Measurements from ENCODE around the gene PRKAA1.
"Not testable (repeated sequence)": the region's sequence is repeated elsewhere in the genome, so short reads cannot be mapped to it uniquely, and the experiment has no call there.

The PRKAA1 gene

DNA sequence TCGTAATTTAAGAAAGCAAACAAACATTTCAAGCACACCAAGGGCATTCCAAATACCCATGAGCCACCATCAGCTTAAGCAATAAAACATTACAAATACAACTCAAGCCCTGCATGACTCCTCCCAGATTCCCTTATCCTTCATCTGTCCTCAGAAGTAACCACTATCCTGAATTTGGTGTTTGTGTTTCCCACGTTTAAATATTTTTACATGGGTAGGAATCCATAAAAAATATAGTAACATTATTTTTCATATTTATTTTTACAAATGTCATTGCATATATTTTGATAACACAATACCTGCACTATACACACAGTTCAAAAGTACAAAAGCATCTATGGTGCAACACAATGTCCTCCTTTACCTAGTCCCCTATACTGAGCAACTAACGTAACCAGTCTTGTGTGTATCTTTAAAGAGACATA is 6.4 kb downstream of the PRKAA1 start:
- Histone ChIP-seq H3F3A (ENCODE audit: insufficient read depth) (peaks cover under 1% of the 10 kb centered on the region), H3K4me2 (ENCODE audit: low read depth, low read length, poor library complexity, severe bottlenecking) (peak overlapping the region; percentile 4), H4K20me1 (ENCODE audit: low read depth, low read length) (peaks cover 16% of the 10 kb centered on the region)

DNA sequence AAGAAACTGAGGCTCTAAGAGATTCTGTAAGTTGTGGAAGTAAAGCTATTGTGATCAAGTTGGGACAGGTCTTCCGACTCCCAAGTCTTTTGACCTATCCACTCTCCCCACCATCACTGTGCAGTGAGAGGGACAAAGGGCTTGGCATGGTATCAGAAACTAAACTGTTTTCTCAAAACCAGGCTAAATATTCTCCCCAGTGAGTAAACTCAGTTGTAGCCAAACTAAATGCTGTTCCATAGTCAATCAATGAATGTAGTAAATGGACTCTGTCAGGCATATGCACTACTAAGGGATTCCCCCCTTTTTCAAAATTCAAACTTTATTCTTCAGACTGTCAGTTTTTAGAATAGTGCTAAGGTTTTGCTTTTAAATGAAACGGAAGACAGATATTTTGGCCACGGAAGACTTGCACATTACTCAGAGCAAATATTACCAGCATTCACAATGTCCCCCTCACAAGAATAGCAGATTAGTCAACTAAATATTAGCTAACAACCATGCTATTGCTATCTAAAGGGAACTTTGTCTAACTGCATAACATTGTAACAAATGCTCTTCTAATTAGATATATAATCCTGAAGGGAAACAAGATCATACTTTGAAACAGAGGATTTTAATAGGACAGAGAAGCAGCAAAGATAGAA is 7.1 kb downstream of the PRKAA1 start:
- Histone ChIP-seq H4K20me1 (ENCODE audit: low read depth, low read length) (peaks cover 16% of the 10 kb centered on the region), H3K79me2 (ENCODE audit: insufficient read depth, low read length) (peaks cover 100% of the 10 kb centered on the region), H2AFZ (ENCODE audit: low read depth, low read length, severe bottlenecking) (no peak overlapping the region), H3K36me3 (ENCODE audit: low read length) (0 out of 2 replicates have a peak, but pooled peaks cover 4% of the 10 kb centered on the region), H3K4me2 (ENCODE audit: low read depth, low read length, poor library complexity, severe bottlenecking) (peak overlapping the region; percentile 4), H3K27ac (ENCODE audit: low read depth, low read length) (no peak overlapping the region), H3K27me3 (ENCODE audit: low read length) (no peaks in the 10 kb centered on the region), H3K9me3 (ENCODE audit: insufficient read depth, low read length) (no peaks in the 10 kb centered on the region), H3K4me3 (ENCODE audit: insufficient read depth, low read length, poor library complexity, severe bottlenecking) (no peak overlapping the region), H3K9ac (ENCODE audit: low read length) (no peak overlapping the region), H3F3A (ENCODE audit: insufficient read depth) (no peaks in the 10 kb centered on the region), H3K9me2 (replicated peaks; ENCODE audit: insufficient read depth, low read length) (no peaks in the 10 kb centered on the region)
- TF ChIP-seq, protein P1, sequence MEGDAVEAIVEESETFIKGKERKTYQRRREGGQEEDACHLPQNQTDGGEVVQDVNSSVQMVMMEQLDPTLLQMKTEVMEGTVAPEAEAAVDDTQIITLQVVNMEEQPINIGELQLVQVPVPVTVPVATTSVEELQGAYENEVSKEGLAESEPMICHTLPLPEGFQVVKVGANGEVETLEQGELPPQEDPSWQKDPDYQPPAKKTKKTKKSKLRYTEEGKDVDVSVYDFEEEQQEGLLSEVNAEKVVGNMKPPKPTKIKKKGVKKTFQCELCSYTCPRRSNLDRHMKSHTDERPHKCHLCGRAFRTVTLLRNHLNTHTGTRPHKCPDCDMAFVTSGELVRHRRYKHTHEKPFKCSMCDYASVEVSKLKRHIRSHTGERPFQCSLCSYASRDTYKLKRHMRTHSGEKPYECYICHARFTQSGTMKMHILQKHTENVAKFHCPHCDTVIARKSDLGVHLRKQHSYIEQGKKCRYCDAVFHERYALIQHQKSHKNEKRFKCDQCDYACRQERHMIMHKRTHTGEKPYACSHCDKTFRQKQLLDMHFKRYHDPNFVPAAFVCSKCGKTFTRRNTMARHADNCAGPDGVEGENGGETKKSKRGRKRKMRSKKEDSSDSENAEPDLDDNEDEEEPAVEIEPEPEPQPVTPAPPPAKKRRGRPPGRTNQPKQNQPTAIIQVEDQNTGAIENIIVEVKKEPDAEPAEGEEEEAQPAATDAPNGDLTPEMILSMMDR (IDR thresholded peaks at IDR 0.05; ENCODE audit: insufficient read depth, low read length, poor library complexity, severe bottlenecking) = no peak
- no peak for TF ChIP-seq EZH2phosphoT487 (conservative IDR thresholded peaks at IDR 0.05; ENCODE audit: low read length)

More for the DNA sequence above, 6.4 kb downstream of the PRKAA1 start:
- Histone ChIP-seq H3K27ac (ENCODE audit: low read depth, low read length) (no peak overlapping the region), H3K9me3 (ENCODE audit: insufficient read depth, low read length) (no peaks in the 10 kb centered on the region), H3K79me2 (ENCODE audit: insufficient read depth, low read length) (peaks cover 100% of the 10 kb centered on the region), H3K9ac (ENCODE audit: low read length) (no peak overlapping the region), H3K27me3 (ENCODE audit: low read length) (no peaks in the 10 kb centered on the region), H2AFZ (ENCODE audit: low read depth, low read length, severe bottlenecking) (no peak overlapping the region), H3K4me3 (ENCODE audit: insufficient read depth, low read length, poor library complexity, severe bottlenecking) (no peak overlapping the region), H3K36me3 (ENCODE audit: low read length) (0 out of 2 replicates have a peak, but pooled peaks cover 4% of the 10 kb centered on the region), H3K9me2 (replicated peaks; ENCODE audit: insufficient read depth, low read length) (no peaks in the 10 kb centered on the region)
- TF ChIP-seq, protein P1 (IDR thresholded peaks at IDR 0.05; ENCODE audit: insufficient read depth, low read length, poor library complexity, severe bottlenecking) = no peak
- no peak for TF ChIP-seq EZH2phosphoT487 (conservative IDR thresholded peaks at IDR 0.05; ENCODE audit: low read length)

DNA sequence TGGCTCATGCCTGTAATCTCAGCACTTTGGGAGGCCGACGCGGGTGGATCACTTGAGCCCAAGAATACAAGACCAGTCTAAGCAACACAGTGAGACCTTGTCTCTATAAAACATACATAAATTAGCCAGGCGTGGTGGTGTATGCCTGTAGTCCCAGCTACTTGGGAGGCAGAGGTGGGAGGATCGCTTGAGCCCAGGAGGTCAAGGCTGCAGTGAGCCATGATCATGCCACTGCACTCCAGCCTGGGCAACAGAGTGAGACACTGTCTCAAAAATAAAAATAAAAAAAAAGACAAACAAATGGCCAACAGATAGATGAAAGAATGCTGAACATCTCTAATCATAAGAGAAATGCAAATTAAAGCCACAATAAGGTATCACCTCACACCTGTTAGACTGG is 9.2 kb downstream of the PRKAA1 start:
- not testable (repeated sequence) for H3K9me3 ChIP-seq (ENCODE audit: insufficient read depth, low read length); H3F3A ChIP-seq (ENCODE audit: insufficient read depth); H2AFZ ChIP-seq (ENCODE audit: low read depth, low read length, severe bottlenecking); H3K9me2 ChIP-seq (replicated peaks; ENCODE audit: insufficient read depth, low read length); H3K27me3 ChIP-seq (ENCODE audit: low read length); H3K4me2 ChIP-seq (ENCODE audit: low read depth, low read length, poor library complexity, severe bottlenecking); H3K4me3 ChIP-seq (ENCODE audit: insufficient read depth, low read length, poor library complexity, severe bottlenecking); H3K27ac ChIP-seq (ENCODE audit: low read depth, low read length); H3K9ac ChIP-seq (ENCODE audit: low read length); H3K36me3 ChIP-seq (ENCODE audit: low read length)
- Histone ChIP-seq H3K79me2 (ENCODE audit: insufficient read depth, low read length) (peaks cover 100% of the 10 kb centered on the region), H4K20me1 (ENCODE audit: low read depth, low read length) (peaks cover 27% of the 10 kb centered on the region)

DNA sequence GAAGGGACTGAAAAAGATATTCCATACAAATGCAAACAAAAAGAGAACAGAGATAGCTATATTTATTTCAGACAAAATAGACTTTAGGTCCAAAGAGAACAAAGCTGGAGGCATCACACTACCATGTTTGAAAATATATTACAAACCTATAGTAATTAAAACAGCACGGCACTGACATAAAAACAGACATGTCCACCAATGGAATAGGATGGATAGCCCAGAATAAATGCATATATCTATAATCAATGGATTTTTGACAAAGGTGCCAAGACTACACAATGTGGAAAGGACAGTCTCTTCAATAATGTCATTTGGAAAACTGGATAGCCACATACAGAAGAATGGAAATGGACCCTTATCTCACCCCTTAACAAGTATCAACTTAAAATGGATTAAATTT is 10.2 kb downstream of the PRKAA1 start:
- Histone ChIP-seq H3K27ac (ENCODE audit: low read depth, low read length) (no peak overlapping the region), H3K79me2 (ENCODE audit: insufficient read depth, low read length) (peaks cover 100% of the 10 kb centered on the region), H3K9me2 (replicated peaks; ENCODE audit: insufficient read depth, low read length) (no peaks in the 10 kb centered on the region), H3K9me3 (ENCODE audit: insufficient read depth, low read length) (no peaks in the 10 kb centered on the region), H3F3A (ENCODE audit: insufficient read depth) (no peaks in the 10 kb centered on the region), H3K36me3 (ENCODE audit: low read length) (0 out of 2 replicates have a peak, but pooled peaks cover 4% of the 10 kb centered on the region), H3K27me3 (ENCODE audit: low read length) (no peaks in the 10 kb centered on the region), H4K20me1 (ENCODE audit: low read depth, low read length) (peaks cover 28% of the 10 kb centered on the region), H2AFZ (ENCODE audit: low read depth, low read length, severe bottlenecking) (no peak overlapping the region), H3K4me2 (ENCODE audit: low read depth, low read length, poor library complexity, severe bottlenecking) (no peak overlapping the region), H3K9ac (ENCODE audit: low read length) (no peak overlapping the region), H3K4me3 (ENCODE audit: insufficient read depth, low read length, poor library complexity, severe bottlenecking) (no peak overlapping the region)
- TF ChIP-seq, protein P1 (IDR thresholded peaks at IDR 0.05; ENCODE audit: insufficient read depth, low read length, poor library complexity, severe bottlenecking) = no peak
- no peak for TF ChIP-seq EZH2phosphoT487 (conservative IDR thresholded peaks at IDR 0.05; ENCODE audit: low read length)

DNA sequence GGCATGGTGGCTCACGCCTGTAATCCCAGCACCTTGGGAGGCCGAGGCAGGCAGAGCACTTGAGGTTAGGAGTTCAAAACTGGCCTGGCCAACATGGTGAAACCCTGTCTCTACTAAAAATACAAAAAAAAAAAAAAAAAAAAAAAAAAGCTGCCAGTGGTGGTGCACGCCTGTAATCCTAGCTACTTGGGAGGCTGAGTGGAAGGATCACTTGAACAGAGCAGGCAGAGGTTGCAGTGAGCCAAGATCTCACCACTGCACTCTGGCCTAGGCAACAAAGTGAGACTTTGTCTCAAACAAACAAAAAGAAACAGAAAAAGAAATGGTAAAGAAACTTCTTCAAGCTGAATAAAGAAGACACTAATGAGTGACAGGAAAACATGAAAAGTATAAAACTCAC is 11.5 kb downstream of the PRKAA1 start:
- peaks cover 30% of the 10 kb centered on the region for H4K20me1 ChIP-seq (ENCODE audit: low read depth, low read length)
- H2AFZ ChIP-seq (ENCODE audit: low read depth, low read length, severe bottlenecking); H3K9me3 ChIP-seq (ENCODE audit: insufficient read depth, low read length); H3K4me2 ChIP-seq (ENCODE audit: low read depth, low read length, poor library complexity, severe bottlenecking); H3K9ac ChIP-seq (ENCODE audit: low read length); H3K27ac ChIP-seq (ENCODE audit: low read depth, low read length); H3K27me3 ChIP-seq (ENCODE audit: low read length); H3K36me3 ChIP-seq (ENCODE audit: low read length); H3K4me3 ChIP-seq (ENCODE audit: insufficient read depth, low read length, poor library complexity, severe bottlenecking); H3K9me2 ChIP-seq (replicated peaks; ENCODE audit: insufficient read depth, low read length); H3F3A ChIP-seq (ENCODE audit: insufficient read depth): not testable (repeated sequence)
- peaks cover 100% of the 10 kb centered on the region for H3K79me2 ChIP-seq (ENCODE audit: insufficient read depth, low read length)

Data from SU-DHL-6 (cell line).